NK-92 (cell line): ENCODE results near the gene MRPL43.
"Not testable (repeated sequence)": the region's sequence is repeated elsewhere in the genome, so short reads cannot be mapped to it uniquely, and the experiment has no call there.

Experiments
- DNase-seq: peaks from one replicate; lab custom pipeline; 2025; ENCODE audit not compliant: unreplicated experiment; lab: John Stamatoyannopoulos, UW

The MRPL43 gene

DNA sequence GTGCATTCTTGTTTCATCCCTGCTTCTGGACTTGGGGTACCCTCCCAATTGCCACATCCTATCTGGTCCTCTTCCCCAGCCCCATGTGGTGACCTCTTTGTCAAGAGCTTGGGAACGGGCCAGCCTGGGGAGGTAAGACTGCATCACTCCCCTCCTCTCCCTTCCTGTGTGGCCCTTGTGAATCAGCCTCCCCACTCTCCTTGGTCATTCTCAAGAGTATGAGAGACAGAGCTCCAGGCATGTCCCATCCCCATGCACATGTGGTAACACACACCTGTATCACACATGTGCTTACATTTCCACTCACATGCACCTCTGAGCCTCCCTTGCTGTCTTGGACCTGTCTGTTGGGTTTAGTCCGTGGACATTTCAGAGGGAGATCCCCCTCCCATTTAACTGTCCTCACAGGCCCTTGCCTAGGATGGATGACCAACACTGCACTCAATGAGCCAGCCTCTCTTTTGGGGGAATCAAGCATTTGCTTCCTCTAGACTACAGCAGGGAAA, 2.6 kb downstream of the MRPL43 start:
- DNase-seq, result no peak

GRCh38 chr10:100983868-100984671, 3.2 kb downstream of the MRPL43 start:
- no peak for DNase-seq

GRCh38 chr10:100982916-100983830, 4.1 kb downstream of the MRPL43 start:
- no peak for DNase-seq

- DNase-seq, result no peak
Measured at GRCh38 chr10:100981178-100981772, 6.0 kb downstream of the MRPL43 start.

- DNase-seq, result no peak
Measured at GRCh38 chr10:100980711-100981110, 6.6 kb downstream of the MRPL43 start.

GRCh38 chr10:100980311-100980710, 7.0 kb downstream of the MRPL43 start:
- DNase-seq, result no peak

DNA sequence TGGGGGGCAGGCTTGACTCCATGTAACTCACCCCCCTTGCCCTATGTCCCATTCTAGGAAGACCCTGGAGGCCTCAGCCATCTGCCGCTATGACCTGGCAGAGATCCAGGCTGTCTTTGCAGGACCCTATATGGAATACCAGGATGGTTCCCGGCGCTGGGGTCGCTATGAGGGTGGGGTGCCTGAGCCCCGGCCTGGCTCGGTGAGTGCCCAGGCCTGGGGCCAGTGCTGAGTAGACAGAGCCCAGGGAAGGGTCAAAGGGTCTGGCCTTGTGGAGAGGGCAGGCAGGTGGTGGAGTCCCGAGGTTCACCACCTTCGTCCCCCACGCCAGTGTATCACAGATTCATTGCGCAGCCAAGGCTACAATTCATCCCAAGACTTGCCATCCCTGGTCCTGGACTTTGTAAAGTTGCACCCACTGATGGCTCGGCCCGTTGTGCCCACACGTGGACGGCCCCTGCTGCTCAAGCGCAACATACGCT, 7.5 kb downstream of the MRPL43 start:
- no peak for DNase-seq

DNA sequence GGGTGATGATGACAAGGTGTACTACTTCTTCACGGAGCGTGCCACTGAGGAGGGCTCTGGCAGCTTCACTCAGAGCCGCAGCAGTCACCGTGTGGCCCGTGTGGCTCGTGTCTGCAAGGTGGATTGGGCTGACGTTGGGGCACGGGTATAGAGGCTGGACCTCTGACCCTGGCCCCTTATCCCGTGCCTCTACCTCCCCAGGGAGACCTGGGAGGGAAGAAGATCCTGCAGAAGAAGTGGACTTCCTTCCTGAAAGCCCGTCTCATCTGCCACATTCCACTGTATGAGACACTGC, 8.4 kb downstream of the MRPL43 start:
- DNase-seq, result no peak

DNA sequence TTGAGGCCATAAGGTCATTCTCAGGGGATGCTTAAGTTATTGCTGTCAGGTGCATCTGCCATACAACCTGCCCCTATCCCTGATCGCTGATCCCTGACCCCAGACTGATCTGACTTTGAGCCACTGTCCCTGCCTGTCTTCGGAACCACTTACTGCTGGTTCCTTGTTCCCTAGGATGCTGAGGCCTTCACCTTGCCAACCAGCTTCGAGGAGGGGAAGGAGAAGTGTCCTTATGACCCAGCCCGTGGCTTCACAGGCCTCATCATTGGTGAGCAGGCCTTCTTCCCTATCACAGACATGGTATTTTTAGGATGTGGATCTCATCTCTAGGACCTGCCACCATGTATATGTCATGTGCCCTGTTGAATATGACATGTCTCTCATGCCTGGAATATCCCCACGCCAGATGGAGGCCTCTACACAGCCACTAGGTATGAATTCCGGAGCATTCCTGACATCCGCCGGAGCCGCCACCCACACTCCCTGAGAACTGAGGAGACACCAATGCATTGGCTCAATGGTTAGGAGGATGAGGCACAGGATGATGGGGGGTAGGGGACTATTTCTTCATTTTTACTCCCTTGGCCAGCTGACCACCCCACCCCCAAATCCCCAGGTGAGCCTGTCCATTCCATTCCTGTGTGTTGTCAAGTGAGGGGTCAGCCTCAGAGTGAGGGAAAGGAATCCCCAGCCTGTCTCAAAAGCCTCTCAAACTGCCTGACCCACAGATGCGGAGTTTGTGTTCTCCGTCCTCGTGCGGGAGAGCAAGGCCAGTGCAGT, 9.0 kb downstream of the MRPL43 start:
- no peak for DNase-seq

GRCh38 chr10:100977436-100977835, 9.9 kb downstream of the MRPL43 start:
- DNase-seq, result no peak

DNA sequence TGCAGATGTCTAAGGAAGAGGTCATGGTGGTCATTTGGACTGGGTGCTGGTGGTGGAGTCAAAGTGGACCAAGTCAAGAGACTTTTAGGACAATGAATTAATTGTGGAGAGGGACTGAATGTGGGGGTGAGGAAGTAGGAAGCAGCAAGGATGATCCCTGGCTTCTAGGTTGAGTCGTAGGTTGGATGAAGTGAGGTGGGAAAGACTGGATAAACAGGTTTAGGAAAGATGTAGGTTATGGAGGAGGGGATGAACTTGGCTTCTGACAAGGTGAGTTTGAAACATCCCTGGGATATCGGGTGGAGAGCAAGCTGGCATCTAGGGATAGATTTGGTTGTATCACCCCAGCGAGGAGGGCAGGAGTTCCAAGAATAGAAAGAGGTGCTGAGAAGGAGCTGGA, 10.4 kb downstream of the MRPL43 start:
- no peak for DNase-seq

DNA sequence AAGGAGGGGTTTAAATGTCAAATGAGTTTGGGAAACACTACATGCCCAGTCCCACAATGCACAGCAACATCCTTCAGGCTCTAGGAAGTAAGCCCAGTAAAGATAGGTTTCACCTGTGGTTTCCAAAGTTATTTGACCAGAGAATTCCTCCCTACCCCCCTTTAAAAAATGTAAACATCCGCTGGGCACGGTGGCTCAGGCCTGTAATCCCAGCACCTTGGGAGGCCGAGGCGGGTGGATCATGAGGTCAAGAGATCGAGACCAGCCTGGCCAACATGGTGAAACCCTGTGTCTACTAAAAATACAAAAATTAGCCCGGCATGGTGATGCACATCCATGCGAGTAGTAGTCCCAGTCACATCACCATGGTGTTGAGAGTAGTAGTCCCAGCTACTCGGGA, 11.9 kb downstream of the MRPL43 start:
- not testable (repeated sequence) for DNase-seq

DNA sequence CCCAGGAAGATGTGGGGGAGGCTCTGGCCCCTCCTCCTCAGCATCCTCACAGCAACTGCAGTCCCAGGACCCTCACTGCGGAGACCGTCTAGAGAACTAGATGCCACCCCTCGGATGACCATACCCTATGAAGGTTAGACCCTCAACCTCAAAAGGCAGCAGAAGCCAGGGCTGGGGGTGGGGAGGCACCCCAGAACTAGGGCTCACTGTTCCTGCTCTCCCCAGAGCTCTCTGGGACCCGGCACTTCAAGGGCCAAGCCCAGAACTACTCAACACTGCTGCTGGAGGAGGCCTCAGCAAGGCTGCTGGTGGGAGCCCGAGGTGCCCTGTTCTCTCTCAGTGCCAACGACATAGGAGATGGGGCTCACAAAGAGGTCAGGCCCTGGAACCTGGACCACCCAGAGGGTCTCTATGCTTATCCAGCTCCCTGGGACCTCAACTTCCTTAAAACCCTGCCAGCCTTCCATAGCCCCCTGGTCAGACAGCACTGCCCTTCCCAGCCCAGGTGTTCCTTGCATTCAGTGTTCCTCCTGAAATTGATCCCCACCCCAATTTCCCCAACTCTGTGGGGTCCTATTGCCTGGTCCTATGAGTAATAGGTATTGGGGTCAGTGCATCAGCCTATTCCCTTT, 14.3 kb downstream of the MRPL43 start:
- DNase-seq, result no peak

- DNase-seq, result no peak
Measured at GRCh38 chr10:100972115-100972903, 15.0 kb downstream of the MRPL43 start.

- no peak for DNase-seq
Measured at GRCh38 chr10:100970914-100971811, 16.1 kb downstream of the MRPL43 start.

DNA sequence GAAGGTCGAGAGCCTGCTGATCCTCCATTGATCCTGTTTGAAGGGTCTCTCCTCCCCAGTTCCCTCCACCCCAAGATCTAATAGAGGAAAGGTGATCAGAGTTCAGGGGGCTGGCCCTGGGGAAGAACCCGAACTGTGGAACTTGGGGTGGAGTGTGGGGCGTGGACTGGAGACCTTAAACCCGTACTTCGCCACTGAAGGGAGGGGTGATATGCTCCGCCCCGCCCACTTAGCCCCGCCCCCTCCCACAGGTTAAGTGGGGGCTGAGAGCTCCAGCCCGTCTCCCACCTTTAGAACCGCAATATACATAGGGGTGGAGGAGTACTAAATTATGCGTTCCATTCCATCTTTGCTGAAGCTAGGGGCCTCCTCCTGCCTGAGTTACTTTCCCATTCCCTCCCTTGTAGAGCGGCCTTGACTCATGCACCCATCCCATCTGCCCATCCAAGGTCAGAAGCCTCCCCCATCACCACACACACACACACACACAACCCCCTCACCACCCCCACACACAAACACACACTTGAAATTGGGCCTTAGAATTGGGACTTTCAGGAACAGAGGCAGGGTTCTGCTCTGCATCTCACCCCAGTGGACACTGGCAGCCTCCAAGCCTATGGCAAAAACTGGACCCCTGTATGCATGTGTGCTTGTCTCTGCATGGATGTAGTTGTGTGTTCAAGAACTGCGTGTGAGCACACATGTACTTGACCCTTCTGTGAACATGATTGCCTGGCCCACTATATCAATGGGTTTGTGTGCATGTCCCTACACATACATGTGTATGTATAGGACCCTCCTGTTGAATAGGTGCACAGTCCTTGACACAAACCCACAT, 17.0 kb downstream of the MRPL43 start:
- no peak for DNase-seq

DNA sequence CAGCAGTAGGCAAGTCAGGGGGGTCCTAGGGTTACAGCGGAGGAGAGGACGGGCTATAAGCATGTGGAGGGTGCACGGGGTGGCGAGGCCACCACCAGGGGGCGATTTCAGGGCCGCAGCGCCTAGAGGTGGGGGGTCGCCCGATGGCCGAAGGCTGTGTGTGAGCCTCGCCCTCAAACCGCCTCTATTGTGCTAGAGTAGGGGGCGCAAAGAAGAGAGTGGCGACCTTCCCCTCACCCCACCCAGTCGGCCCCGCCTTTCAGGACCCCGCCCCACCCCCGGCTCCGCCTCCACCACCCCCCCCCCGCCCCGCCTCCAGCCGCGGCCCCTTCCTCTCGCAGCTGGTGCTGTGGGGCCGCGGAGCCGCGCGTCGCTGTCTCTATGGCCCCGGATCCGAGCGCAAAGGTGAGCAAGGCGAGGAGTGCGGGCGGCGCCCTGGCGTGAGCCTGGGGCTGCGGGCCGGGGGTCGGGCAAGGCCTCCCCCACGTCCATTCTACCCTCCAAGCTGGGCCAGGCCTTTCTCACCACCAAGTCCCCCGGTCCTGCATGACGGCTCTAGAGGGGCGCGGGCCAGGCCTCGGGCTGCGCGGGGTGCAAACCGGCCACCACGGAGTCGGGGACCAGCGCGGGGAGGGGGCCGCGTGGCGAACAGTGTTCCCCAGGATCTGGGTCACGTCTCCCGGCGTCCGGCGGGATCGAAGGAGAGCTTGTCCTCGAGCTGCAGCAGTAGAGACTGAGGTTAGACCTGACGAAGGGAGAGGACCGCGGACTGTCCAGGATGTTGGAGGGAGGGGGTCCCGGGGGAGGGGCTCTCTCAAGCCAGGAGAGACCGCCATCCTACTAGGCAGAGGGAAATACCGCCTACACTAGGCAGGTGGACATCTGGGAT, 17.9 kb downstream of the MRPL43 start, which contains the start of gene SEMA4G:
TSS of gene SEMA4G (plus strand) at position 318 of the 889 bp plus-strand sequence. CDS start 3,409 bp downstream, outside the sequence.
- DNase-seq, result no peak
